GM18868 (cell line): Measurements from ENCODE around the gene STC2.
"Not testable (repeated sequence)": the region's sequence is repeated elsewhere in the genome, so short reads cannot be mapped to it uniquely, and the experiment has no call there.

ENCODE experiments used
- ATAC-seq: cut with Tn5 transposase; IDR thresholded peaks from one replicate; pipeline ENCODE4 v1.9.1; 2021; ENCODE audit warnings: mild to moderate bottlenecking, moderate library complexity; ENCODE audit not compliant: unreplicated experiment

Gene STC2, protein sequence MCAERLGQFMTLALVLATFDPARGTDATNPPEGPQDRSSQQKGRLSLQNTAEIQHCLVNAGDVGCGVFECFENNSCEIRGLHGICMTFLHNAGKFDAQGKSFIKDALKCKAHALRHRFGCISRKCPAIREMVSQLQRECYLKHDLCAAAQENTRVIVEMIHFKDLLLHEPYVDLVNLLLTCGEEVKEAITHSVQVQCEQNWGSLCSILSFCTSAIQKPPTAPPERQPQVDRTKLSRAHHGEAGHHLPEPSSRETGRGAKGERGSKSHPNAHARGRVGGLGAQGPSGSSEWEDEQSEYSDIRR

DNA sequence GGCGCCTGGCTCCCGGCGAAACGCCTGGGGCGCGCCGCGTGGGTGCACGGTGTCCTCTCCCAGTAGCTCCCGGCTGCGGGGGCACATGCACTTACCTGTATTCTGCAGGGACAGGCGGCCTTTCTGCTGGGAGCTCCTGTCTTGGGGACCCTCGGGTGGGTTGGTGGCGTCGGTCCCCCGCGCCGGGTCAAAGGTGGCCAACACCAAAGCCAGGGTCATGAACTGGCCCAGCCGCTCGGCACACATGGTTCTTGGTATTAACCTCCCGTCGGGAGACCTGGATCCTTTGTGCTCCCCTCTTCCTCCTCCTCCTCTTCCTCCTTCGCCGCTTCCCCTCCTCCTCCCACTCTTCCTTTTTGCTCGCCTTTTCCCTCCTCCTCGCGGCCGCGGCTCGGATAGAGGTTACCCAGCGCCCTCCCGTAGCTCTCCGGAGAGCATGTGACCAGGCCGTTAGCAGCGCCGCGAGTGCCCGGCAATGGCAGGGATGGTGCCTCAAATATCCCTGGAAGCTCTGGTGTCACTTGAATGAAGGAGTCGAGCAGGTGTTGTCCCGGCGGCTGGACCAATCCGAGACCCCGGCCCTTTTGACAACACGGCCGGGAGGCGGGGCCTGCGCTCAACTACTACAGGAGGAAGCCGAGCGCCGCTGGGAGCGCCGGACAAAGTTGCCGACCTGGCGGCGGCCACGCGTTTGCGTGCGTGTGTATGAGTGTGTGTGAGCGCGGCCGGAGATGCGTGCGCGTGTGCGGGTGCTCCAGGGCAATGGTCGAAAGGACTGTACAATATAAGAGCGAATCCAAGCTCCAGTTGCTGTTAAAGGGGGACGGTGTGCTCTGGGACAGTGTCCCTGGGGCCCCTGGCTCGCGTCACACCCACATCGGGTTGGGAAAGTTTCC is at the start of gene STC2:
STC2 (minus strand) TSS at position 467 of the 896 bp plus-strand sequence; CDS start at position 246, 221 bp downstream.
- peak; percentile 54 for ATAC-seq

DNA sequence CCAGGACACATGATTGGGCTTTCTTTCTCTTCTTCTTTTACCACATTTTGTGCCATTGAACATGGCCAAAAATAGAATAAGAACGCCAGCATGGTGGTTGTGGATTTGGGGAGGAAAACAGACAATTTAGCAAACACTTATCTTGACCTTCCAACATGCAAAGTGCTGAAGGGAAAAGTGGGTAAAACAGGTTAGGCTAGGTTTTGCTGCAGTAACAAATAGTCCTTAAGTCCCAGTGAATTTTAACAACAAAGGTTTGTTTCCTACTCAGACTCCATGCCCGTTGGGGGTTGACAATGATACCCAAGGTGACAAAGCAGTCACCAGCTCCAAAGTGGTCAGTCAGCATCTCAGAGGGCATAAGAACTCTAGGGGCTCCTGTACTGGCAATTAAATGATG is 43.2 kb upstream of the STC2 start:
- no peak for ATAC-seq

DNA sequence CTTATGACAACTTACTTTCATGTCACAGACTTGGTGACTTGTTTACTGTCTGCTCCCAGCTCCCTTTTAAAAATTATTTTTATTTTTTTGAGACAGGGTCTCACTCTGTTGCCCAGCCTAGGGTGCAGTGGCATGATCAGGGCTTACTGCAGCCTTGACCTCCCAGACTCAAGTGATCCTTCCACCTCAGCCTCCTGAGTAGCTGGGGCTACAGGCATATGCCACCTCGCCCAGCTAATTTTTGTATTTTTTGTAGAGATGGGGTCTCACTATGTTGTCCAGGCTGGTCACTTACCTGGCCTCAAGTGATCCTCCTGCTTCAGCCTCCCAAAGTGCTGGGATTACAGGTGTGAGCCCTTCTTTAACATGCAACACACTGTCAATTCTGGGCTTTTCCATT is 35.2 kb upstream of the STC2 start:
- not testable (repeated sequence) for ATAC-seq

DNA sequence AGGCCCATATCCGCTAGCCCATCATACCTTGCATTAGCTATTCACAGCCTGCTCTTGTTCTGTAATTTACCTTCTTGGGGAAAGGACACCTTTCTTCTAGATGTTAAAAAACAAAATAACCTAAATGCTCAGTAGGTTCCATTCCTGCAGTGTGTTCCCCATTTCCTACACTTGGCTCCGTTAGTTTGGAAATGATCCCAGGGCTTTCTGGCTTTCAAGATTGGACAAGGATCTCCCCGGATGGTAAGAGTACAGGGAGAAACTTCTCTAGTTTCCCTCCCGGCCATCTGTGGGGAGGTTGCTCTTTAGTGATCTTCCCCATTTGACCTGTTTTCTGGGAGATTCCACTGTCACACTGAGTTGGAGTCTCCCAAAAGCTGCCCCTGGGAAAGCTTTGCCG is 27.3 kb upstream of the STC2 start:
- no peak for ATAC-seq

GRCh38 chr5:173354645-173355044 is 26.4 kb upstream of the STC2 start:
- ATAC-seq, result no peak

- no peak for ATAC-seq
Measured at GRCh38 chr5:173352366-173353349, 24.4 kb upstream of the STC2 start.

GRCh38 chr5:173342813-173343755 is 14.9 kb upstream of the STC2 start:
- no peak for ATAC-seq

DNA sequence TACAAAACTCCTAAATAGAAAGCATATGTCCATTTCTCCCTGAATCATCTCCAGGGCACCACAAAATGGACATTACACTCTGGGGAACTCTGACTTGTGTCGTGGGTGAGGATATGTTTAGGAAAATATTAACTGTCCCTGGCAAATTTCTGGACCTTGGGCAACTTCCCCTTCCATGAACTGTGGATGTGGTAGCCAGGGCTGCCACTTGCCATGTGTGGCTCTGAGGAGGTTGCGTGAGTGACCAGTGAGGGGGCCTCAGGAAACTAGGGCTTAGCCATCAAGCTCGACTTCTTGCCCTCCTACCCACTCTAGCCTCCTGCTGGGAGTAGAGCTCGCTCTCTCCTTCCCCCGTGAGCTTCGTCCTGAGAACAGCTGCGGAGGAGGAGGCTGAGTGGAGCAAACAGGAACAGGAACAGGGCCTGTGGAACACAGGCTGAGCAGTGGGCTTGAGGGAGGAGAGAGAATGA is 13.8 kb upstream of the STC2 start:
- no peak for ATAC-seq

- no peak for ATAC-seq
Measured at GRCh38 chr5:173340984-173341383, 12.8 kb upstream of the STC2 start.

DNA sequence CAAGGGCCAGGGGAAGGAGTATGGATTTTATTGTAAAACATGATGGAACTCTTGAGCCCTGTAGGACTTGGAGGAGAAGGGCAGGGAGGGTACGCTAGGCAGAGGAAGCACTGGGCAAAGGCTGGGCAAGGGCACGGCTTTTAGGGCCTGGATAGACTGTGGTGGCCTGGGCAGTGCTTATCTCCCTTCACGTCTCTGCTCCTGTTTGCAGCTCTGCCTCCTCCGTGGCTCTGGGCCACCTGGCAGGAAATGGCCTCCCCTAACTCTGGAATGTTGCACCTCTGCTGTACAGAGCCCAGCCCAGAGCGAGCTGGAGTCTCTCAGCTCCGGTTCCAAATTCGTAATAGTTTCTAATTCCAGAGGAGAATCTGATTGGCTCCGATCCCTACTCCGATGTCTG is 12.2 kb upstream of the STC2 start:
- ATAC-seq, result no peak

- no peak for ATAC-seq
Measured at GRCh38 chr5:173339286-173339685, 11.1 kb upstream of the STC2 start.

DNA sequence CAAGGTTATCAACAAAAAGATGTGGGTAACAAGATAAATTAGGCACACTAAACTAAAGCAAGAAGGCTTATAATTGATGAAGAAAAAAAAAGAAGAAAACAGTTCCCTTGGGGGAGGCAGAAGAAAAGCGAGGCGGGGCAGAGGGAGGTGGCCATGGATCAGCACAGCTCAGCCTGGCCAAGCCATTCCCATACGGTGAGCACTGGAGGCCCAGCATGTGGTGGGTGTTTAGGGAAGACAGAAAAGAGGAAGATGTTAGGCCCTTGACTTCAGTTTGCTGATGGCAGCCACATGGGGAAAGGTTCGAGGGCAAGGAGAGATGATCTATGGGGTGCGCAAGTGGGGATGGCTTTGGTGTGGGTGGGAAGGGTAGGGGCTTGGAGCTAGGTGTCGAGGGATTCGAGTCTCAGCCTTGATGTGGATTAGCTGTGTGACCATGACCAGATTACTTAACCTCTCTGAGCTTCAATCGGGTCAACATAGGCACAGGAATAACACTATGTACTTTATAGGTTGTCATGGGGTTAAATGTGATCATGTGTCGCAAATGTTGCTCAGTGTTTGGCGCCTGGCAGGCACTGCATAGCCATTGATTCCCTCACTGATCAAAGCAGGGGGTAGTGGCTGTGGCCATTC is 10.3 kb upstream of the STC2 start:
- ATAC-seq, result no peak

DNA sequence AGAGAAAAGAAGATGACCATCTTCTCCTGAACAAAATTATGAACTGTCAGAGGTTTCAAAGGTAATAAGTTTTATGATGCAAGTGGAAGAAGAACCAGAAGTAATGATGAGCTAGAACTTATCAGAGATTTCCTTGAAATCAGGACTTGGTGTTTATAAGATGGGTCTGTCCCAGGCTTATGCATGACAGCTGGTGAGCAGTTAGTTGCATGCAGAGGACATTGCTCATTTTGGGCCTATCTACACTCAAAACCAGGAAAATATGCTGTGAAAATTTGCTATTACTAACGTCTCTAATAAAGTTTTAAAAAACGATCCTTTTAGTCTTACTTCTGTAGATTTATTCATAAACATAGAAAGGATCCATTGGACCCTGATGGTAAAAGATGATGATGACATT is 6.6 kb upstream of the STC2 start:
- ATAC-seq, result no peak

- ATAC-seq, result no peak
Measured at GRCh38 chr5:173333925-173334661, 5.9 kb upstream of the STC2 start.

GRCh38 chr5:173331956-173332479 is 3.8 kb upstream of the STC2 start:
- ATAC-seq, result peak; percentile 69

- ATAC-seq, result no peak
Measured at GRCh38 chr5:173331287-173331686, 3.1 kb upstream of the STC2 start.

GRCh38 chr5:173330338-173331206 is 2.4 kb upstream of the STC2 start:
- no peak for ATAC-seq
